IMR-90 (cell line): ENCODE data around the gene DKK3. TPM values are rescaled to one million over a fixed set of nuclear protein-coding genes. Genes with fewer than 3 reads are reported as not detected.
A peak's percentile ranks its signal among the peaks of the same experiment; 100 is the strongest.

Source experiments
- ATAC-seq: fragments of 200-7000 bp; cut with Tn5 transposase; 2 replicates; pipeline ENCODE4 v1.9.1; 2020; ENCODE audit warnings: low read depth, mild to moderate bottlenecking, moderate library complexity
- BruUV-seq: library from RNA; stranded (reverse); fragments of 400-500 nt; replicated peaks from 2 replicates; lab custom pipeline; 2021; lab: Mats Ljungman, UMichigan
- CTCF ChIA-PET: fragments of 300-600 bp; formaldehyde crosslinking; extraction: SDS; loops from one replicate; lab custom pipeline; 2021; ENCODE audit warnings: antibody characterized with exemption; lab: Yijun Ruan, JAX
- POLR2A ChIA-PET: fragments of 300-600 bp; sonication (Branson Sonifier 250); formaldehyde crosslinking; loops from one replicate; lab custom pipeline; 2022; ENCODE audit warnings: antibody characterized with exemption; ENCODE audit not compliant: unreplicated experiment; lab: Charles Lee
- DNase-seq: peaks from one replicate; pipeline ENCODE4 v3.0.0; 2013
- H2AFZ ChIP-seq: replicated peaks from 2 replicates; pipeline ENCODE3; 2013; ENCODE audit warnings: low read length, mild to moderate bottlenecking; ENCODE audit not compliant: poor library complexity
- H2AK5ac ChIP-seq: 2 replicates; pipeline ENCODE4 v1.6.1; 2013; ENCODE audit warnings: low read depth, low read length, inconsistent platforms
- H2AK9ac ChIP-seq: replicated peaks from 2 replicates; pipeline ENCODE3; 2013; ENCODE audit warnings: mild to moderate bottlenecking, low read depth, low read length, moderate library complexity; ENCODE audit not compliant: poor library complexity
- H2BK120ac ChIP-seq: 2 replicates; pipeline ENCODE4 v1.6.1; 2013; ENCODE audit warnings: low read depth, low read length, inconsistent platforms
- H2BK15ac ChIP-seq: 3 replicates; pipeline ENCODE4 v1.6.1; 2013; ENCODE audit warnings: low read depth, low read length, inconsistent platforms
- H2BK20ac ChIP-seq: 2 replicates; pipeline ENCODE4 v1.6.1; 2013; ENCODE audit warnings: low read depth, mild to moderate bottlenecking, inconsistent platforms, low read length, moderate library complexity
- H2BK5ac ChIP-seq: 2 replicates; pipeline ENCODE4 v1.6.1; 2013; ENCODE audit warnings: mild to moderate bottlenecking, low read depth, low read length, inconsistent platforms; ENCODE audit not compliant: poor library complexity, severe bottlenecking
- H3K14ac ChIP-seq: replicated peaks from 2 replicates; pipeline ENCODE4 v1.6.1; 2013; ENCODE audit warnings: low read depth, low read length, inconsistent platforms
- H3K18ac ChIP-seq: 2 replicates; pipeline ENCODE4 v1.6.1; 2013; ENCODE audit warnings: low read depth, low read length, control low read depth
- H3K23ac ChIP-seq: 2 replicates; pipeline ENCODE4 v1.6.1; 2013; ENCODE audit warnings: low read depth, low read length, inconsistent platforms
- H3K27ac ChIP-seq: 2 replicates; pipeline ENCODE4 v1.5.1; 2013; ENCODE audit warnings: mild to moderate bottlenecking, control low read depth, low read length; ENCODE audit not compliant: insufficient read depth
- H3K27me3 ChIP-seq: 2 replicates; pipeline ENCODE4 v1.6.1; 2013; ENCODE audit warnings: low read length; ENCODE audit not compliant: control insufficient read depth, insufficient read depth
- H3K36me3 ChIP-seq: 2 replicates; pipeline ENCODE4 v1.6.1; 2013; ENCODE audit warnings: low read length, mixed read lengths; ENCODE audit not compliant: control insufficient read depth, insufficient read depth
- H3K4ac ChIP-seq: 2 replicates; pipeline ENCODE4 v1.6.1; 2013; ENCODE audit warnings: low read depth, low read length, inconsistent platforms
- H3K4me1 ChIP-seq: 2 replicates; pipeline ENCODE4 v1.6.1; 2013; ENCODE audit warnings: low read length, mixed read lengths; ENCODE audit not compliant: control insufficient read depth, insufficient read depth
- H3K4me2 ChIP-seq: 2 replicates; pipeline ENCODE4 v1.6.1; 2013; ENCODE audit warnings: low read depth, mild to moderate bottlenecking, control low read depth, low read length, moderate library complexity
- H3K4me3 ChIP-seq: 2 replicates; pipeline ENCODE4 v1.5.1; 2013; ENCODE audit warnings: low read depth, mild to moderate bottlenecking, control low read depth, low read length, moderate library complexity; ENCODE audit not compliant: insufficient read depth
- H3K56ac ChIP-seq: 2 replicates; pipeline ENCODE4 v1.6.1; 2013; ENCODE audit warnings: low read length, inconsistent platforms; ENCODE audit not compliant: insufficient read depth; ENCODE audit errors: extremely low read depth
- H3K79me1 ChIP-seq, 2 experiments: 2 replicates each; pipeline ENCODE4 v1.6.1; 2013; ENCODE audit warnings: low read length in 2 of 2, inconsistent platforms in 1 of 2, low read depth in 1 of 2
- H3K9ac ChIP-seq: 2 replicates; pipeline ENCODE4 v1.6.1; 2013; ENCODE audit warnings: low read depth, low read length, control low read depth
- H3K9me1 ChIP-seq: 2 replicates; pipeline ENCODE4 v1.6.1; 2013; ENCODE audit warnings: low read length, inconsistent platforms; ENCODE audit not compliant: insufficient read depth
- H3K9me3 ChIP-seq: 2 replicates; pipeline ENCODE4 v1.6.1; 2013; ENCODE audit warnings: low read length; ENCODE audit not compliant: control insufficient read depth, insufficient read depth
- H4K20me1 ChIP-seq: 2 replicates; pipeline ENCODE4 v1.6.1; 2013; ENCODE audit warnings: low read length, inconsistent platforms; ENCODE audit not compliant: insufficient read depth
- H4K5ac ChIP-seq: 2 replicates; pipeline ENCODE4 v1.6.1; 2013; ENCODE audit warnings: mild to moderate bottlenecking, low read depth, low read length, control low read depth
- H4K8ac ChIP-seq, 2 experiments: 2 replicates each; pipeline ENCODE4 v1.6.1; 2013; ENCODE audit warnings: low read depth in 2 of 2, low read length in 2 of 2, control low read depth in 1 of 2, inconsistent platforms in 1 of 2
- H4K91ac ChIP-seq: 2 replicates; pipeline ENCODE4 v1.6.1; 2013; ENCODE audit warnings: low read depth, low read length, inconsistent platforms; ENCODE audit not compliant: insufficient read depth
- CEBPB ChIP-seq: IDR thresholded peaks from 2 replicates; pipeline ENCODE4 v1.6.1; 2012; ENCODE audit warnings: low read depth, low read length, improper control_type of control experiment
- CHD1 ChIP-seq: IDR thresholded peaks from 2 replicates; pipeline ENCODE4 v1.6.1; 2012; ENCODE audit warnings: low read depth, low read length, improper control_type of control experiment
- ELK1 ChIP-seq: fragments of 150-350 bp; IDR thresholded peaks from 2 replicates; pipeline ENCODE4 v1.6.1; 2016; ENCODE audit warnings: low read depth, mild to moderate bottlenecking, low read length, moderate library complexity, borderline replicate concordance
- MAFK ChIP-seq: IDR thresholded peaks from 2 replicates; pipeline ENCODE4 v1.6.1; 2012; ENCODE audit warnings: low read depth, low read length, improper control_type of control experiment
- MAZ ChIP-seq: IDR thresholded peaks from 2 replicates; pipeline ENCODE4 v1.6.1; 2012; ENCODE audit warnings: low read depth, mild to moderate bottlenecking, low read length, improper control_type of control experiment, moderate library complexity, borderline replicate concordance
- MXI1 ChIP-seq: IDR thresholded peaks from 2 replicates; pipeline ENCODE4 v1.6.1; 2012; ENCODE audit warnings: low read depth, mild to moderate bottlenecking, low read length, moderate library complexity, borderline replicate concordance
- NFE2L2 ChIP-seq: fragments of 150-350 bp; IDR thresholded peaks from 2 replicates; pipeline ENCODE4 v1.6.1; 2016; ENCODE audit warnings: low read depth, mild to moderate bottlenecking, low read length
- POLR2A ChIP-seq: IDR thresholded peaks from 2 replicates; pipeline ENCODE4 v1.6.1; 2012; ENCODE audit warnings: mild to moderate bottlenecking, low read depth, low read length
- RAD21 ChIP-seq: IDR thresholded peaks from 2 replicates; pipeline ENCODE4 v1.6.1; 2012; ENCODE audit warnings: low read length, improper control_type of control experiment
- RCOR1 ChIP-seq: IDR thresholded peaks from 2 replicates; pipeline ENCODE4 v1.6.1; 2012; ENCODE audit warnings: mild to moderate bottlenecking, low read length, improper control_type of control experiment; ENCODE audit not compliant: insufficient replicate concordance
- RFX5 ChIP-seq: IDR thresholded peaks from 2 replicates; pipeline ENCODE4 v1.8.0; 2012; ENCODE audit warnings: low read depth, mild to moderate bottlenecking, low read length, moderate library complexity
- SMC3 ChIP-seq: fragments of 150-350 bp; IDR thresholded peaks from 2 replicates; pipeline ENCODE4 v1.6.1; 2016; ENCODE audit warnings: low read depth, mild to moderate bottlenecking, antibody characterized with exemption, low read length, moderate library complexity
- WGBS, 2 experiments: methylation state at CpG; one replicate each; pipeline versions ENCODE4 v1.1.5 to v1.1.7; 2013; ENCODE audit warnings: missing lambda C conversion rate in 2 of 2; ENCODE audit not compliant: insufficient read length in 1 of 2; ENCODE audit errors: extremely low coverage in 2 of 2; 5-methylcytosine and 5-hydroxymethylcytosine counted together
- dilution Hi-C: fragments of 300-500 bp; cut with HindIII; formaldehyde crosslinking; loops from one replicate; pipeline ENCODE4 v1.14.3; 2018; ENCODE audit warnings: low sequenced_read_pairs; ENCODE audit not compliant: unreplicated experiment
- in situ Hi-C: fragments of 300-500 bp; cut with MboI; formaldehyde crosslinking; loops from 3 replicates; pipeline ENCODE4 v1.14.3; 2019; ENCODE audit warnings: low sequenced_read_pairs, inconsistent platforms, mixed read lengths
- intact Hi-C: fragments of 100-400 bp; cut with micrococcal nuclease; formaldehyde crosslinking; loops from 2 replicates; pipeline ENCODE4 v1.10.0; 2022
- polyA plus RNA-seq, 3 experiments: library from polyadenylated mRNA; depleted of rRNA; stranded (reverse); fragments of >200 nt; gene quantifications; 2 replicates each; pipeline ENCODE4 v1.2.3, GENCODE V29; 2012; ENCODE audit warnings: low replicate concordance in 1 of 3
- total RNA-seq: library from RNA; depleted of rRNA; stranded (reverse); fragments of >200 nt; gene quantifications from 2 replicates; pipeline ENCODE4 v1.2.3, GENCODE V29; 2012
- TF ChIP-seq, protein P1 (sequence below): fragments of 150-350 bp; IDR thresholded peaks from 2 replicates; pipeline ENCODE4 v1.6.1; 2017; ENCODE audit warnings: mild to moderate bottlenecking, antibody characterized with exemption, low read length, low read depth
- TF ChIP-seq, protein P2 (sequence below): conservative IDR thresholded peaks from 2 replicates; pipeline ENCODE4 v1.5.1; 2012; ENCODE audit warnings: mild to moderate bottlenecking, low read depth, low read length, improper control_type of control experiment

The DKK3 gene
- total and polyA plus RNA-seq, 2 of the 4 experiments (the other 2 are of a cell fraction) = 453 to 964 TPM

GRCh38 chr11:12050470-12051286, 42.3 kb upstream of the DKK3 start:
- H3K4ac ChIP-seq = peak overlapping the region; percentile 42
- dilution Hi-C loops = no loop called here
- peak overlapping the region; percentile 29 to 50; a peak in 2 of 4 replicates for H4K8ac ChIP-seq
- H3K79me1 ChIP-seq = peaks cover 7 to 34% of the 10 kb centered on the region in 2 experiments; a peak in 2 of 4 replicates
- POLR2A ChIA-PET = no interaction called here
- no peak overlapping the region for H3K18ac ChIP-seq
- BruUV-seq = no TSS peak
- in situ Hi-C loops = no loop called here
- DNase-seq (no peak), ATAC-seq (no peak)
- H3K23ac ChIP-seq = no peak overlapping the region; the same call in 1 of the 2 replicates
- H4K91ac ChIP-seq = peak overlapping the region; percentile 53
- H3K9me1 ChIP-seq = peaks cover 24% of the 10 kb centered on the region
- no peak overlapping the region for H3K4me3 ChIP-seq
- no peaks in the 10 kb centered on the region for H3K27me3 ChIP-seq
- no peaks in the 10 kb centered on the region for H3K36me3 ChIP-seq
- no peak overlapping the region for H3K4me2 ChIP-seq
- CTCF ChIA-PET = interaction anchor here (1.2 kb wide), 1 partner anchor 231 kb away, joined by 6 read pairs; no protein-coding TSS in a partner anchor
- no peak overlapping the region for H3K9ac ChIP-seq
- H2BK20ac ChIP-seq = peak overlapping the region; percentile 57
- 73% methylated on average over 4 of the region's 10 CpGs; no CpG with 5 or more reads in 1 of the 2 experiments for WGBS, 2 experiments
- no peak overlapping the region for H2BK5ac ChIP-seq
- H3K14ac ChIP-seq = 0 out of 2 replicates have a peak overlapping the region, but pooled peaks have one; percentile 34
- no peak overlapping the region for H2AK9ac ChIP-seq
- H3K56ac ChIP-seq = no peak overlapping the region
- no peak overlapping the region for H2AFZ ChIP-seq
- peak overlapping the region; percentile 56; the same call in 2 of the 3 replicates for H2BK15ac ChIP-seq
- peak overlapping the region; percentile 80 for H2BK120ac ChIP-seq
- H3K9me3 ChIP-seq = peaks cover 3% of the 10 kb centered on the region; the same call in 1 of the 2 replicates
- peak overlapping the region; percentile 69 for H2AK5ac ChIP-seq
- no peak overlapping the region for H4K5ac ChIP-seq
- H4K20me1 ChIP-seq = no peaks in the 10 kb centered on the region
- H3K27ac ChIP-seq = no peak overlapping the region
- peaks cover 13% of the 10 kb centered on the region for H3K4me1 ChIP-seq
- intact Hi-C loops = no loop called here
- TF ChIP-seq RAD21 (no peak), SMC3 (no peak), MAZ (no peak), RFX5 (no peak), MAFK (no peak), CEBPB (no peak), CHD1 (no peak), POLR2A (no peak), MXI1 (no peak), NFE2L2 (no peak), RCOR1 (no peak), ELK1 (no peak)
- TF ChIP-seq, protein P1, sequence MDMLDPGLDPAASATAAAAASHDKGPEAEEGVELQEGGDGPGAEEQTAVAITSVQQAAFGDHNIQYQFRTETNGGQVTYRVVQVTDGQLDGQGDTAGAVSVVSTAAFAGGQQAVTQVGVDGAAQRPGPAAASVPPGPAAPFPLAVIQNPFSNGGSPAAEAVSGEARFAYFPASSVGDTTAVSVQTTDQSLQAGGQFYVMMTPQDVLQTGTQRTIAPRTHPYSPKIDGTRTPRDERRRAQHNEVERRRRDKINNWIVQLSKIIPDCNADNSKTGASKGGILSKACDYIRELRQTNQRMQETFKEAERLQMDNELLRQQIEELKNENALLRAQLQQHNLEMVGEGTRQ = no peak
- TF ChIP-seq, protein P2, sequence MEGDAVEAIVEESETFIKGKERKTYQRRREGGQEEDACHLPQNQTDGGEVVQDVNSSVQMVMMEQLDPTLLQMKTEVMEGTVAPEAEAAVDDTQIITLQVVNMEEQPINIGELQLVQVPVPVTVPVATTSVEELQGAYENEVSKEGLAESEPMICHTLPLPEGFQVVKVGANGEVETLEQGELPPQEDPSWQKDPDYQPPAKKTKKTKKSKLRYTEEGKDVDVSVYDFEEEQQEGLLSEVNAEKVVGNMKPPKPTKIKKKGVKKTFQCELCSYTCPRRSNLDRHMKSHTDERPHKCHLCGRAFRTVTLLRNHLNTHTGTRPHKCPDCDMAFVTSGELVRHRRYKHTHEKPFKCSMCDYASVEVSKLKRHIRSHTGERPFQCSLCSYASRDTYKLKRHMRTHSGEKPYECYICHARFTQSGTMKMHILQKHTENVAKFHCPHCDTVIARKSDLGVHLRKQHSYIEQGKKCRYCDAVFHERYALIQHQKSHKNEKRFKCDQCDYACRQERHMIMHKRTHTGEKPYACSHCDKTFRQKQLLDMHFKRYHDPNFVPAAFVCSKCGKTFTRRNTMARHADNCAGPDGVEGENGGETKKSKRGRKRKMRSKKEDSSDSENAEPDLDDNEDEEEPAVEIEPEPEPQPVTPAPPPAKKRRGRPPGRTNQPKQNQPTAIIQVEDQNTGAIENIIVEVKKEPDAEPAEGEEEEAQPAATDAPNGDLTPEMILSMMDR = no peak
